ENCODE measurements around the gene PNPLA4. TPM values are rescaled to one million over a fixed set of nuclear protein-coding genes. Genes with fewer than 3 reads are reported as not detected.

The PNPLA4 gene
- 1 to 10 TPM; 3.4 to 8.3 (median 4.4) TPM for total RNA-seq (2021; fragmentation: NEBNext Ultra II Directional; extraction: Animal tissue kit (Norgen Biotek cat#: 25700))
- long read RNA-seq, transcript PNPLA4-201 (7 exons, 3,372 nt), result major isoform, 6 of 7 reads
- long read RNA-seq, partial matches to known transcripts, result 0 of 7 reads
- long read RNA-seq, other reads (novel, unspliced or antisense), result 1 of 7 reads

- no peaks in the 10 kb centered on the region for H3K9me3 Mint-ChIP-seq
- H3K36me3 Mint-ChIP-seq (ENCODE audit: low read depth), result no peaks in the 10 kb centered on the region
- DNase-seq, result peak; percentile 42
- H3K4me1 Mint-ChIP-seq (ENCODE audit: low read depth), result no peaks in the 10 kb centered on the region; the same call in 1 of the 2 replicates
- no peak for TF ChIP-seq CTCF (IDR thresholded peaks at IDR 0.05)
- H3K4me3 Mint-ChIP-seq, result peak within 1 kb of the TSS; percentile 87
- peak within 1 kb of the TSS; percentile 93 for H3K27ac Mint-ChIP-seq
- H3K27me3 Mint-ChIP-seq (ENCODE audit: insufficient read depth), result no peaks in the 10 kb centered on the region; the same call in 1 of the 2 replicates
These were observed at the start of gene PNPLA4 for GRCh38 chrX:7927259-7928167. Gene PNPLA4 (minus strand): TSS chrX:7927413. CDS start chrX:7926119, 1,294 bp downstream.

GRCh38 chrX:7972586-7972985 lies 45.4 kb upstream of the PNPLA4 start:
- no peaks in the 10 kb centered on the region for H3K36me3 Mint-ChIP-seq (ENCODE audit: low read depth)
- TF ChIP-seq CTCF (IDR thresholded peaks at IDR 0.05), result no peak
- no peaks in the 10 kb centered on the region for H3K9me3 Mint-ChIP-seq
- no peaks in the 10 kb centered on the region; the same call in 1 of the 2 replicates for H3K27me3 Mint-ChIP-seq (ENCODE audit: insufficient read depth)
- H3K4me3 Mint-ChIP-seq, result no peak overlapping the region
- no peak overlapping the region for H3K27ac Mint-ChIP-seq
- no peaks in the 10 kb centered on the region for H3K4me1 Mint-ChIP-seq (ENCODE audit: low read depth)
- no peak for DNase-seq

- no peak overlapping the region for H3K27ac Mint-ChIP-seq
- H3K9me3 Mint-ChIP-seq, result no peaks in the 10 kb centered on the region
- H3K36me3 Mint-ChIP-seq (ENCODE audit: low read depth), result no peaks in the 10 kb centered on the region
- no peak for TF ChIP-seq CTCF (IDR thresholded peaks at IDR 0.05)
- no peaks in the 10 kb centered on the region for H3K27me3 Mint-ChIP-seq (ENCODE audit: insufficient read depth)
- no peaks in the 10 kb centered on the region for H3K4me1 Mint-ChIP-seq (ENCODE audit: low read depth)
- H3K4me3 Mint-ChIP-seq, result no peak overlapping the region
- DNase-seq, result no peak
These were observed 43.2 kb upstream of the PNPLA4 start for GRCh38 chrX:7970428-7970827.

DNA sequence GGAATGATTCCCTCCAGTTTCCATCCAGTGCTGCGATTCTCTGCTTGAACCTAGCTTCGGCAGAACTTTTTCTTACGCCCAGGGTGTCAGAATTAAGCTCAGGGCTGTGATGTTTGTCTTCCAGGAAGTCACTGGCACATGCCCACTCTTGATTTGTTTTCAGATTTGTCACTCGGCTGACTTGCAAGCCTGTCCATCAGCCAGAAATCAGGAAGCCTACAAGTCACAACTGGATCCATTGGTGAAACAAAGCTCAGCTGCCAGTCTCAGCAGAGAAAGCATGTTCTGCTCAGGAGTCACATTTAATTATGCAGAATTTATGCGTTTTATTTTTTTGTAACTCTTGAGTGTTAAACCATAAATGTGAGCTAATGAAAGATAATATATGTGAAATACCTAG lies 38.2 kb upstream of the PNPLA4 start:
- Mint-ChIP-seq H3K27me3 (ENCODE audit: insufficient read depth) (peaks cover 2% of the 10 kb centered on the region; the same call in 1 of the 2 replicates), H3K27ac (no peak overlapping the region), H3K36me3 (ENCODE audit: low read depth) (peaks cover 4% of the 10 kb centered on the region; the same call in 1 of the 2 replicates), H3K4me1 (ENCODE audit: low read depth) (no peaks in the 10 kb centered on the region), H3K4me3 (no peak overlapping the region), H3K9me3 (no peaks in the 10 kb centered on the region)
- no peak for DNase-seq
- TF ChIP-seq CTCF (IDR thresholded peaks at IDR 0.05), result no peak

- Mint-ChIP-seq H3K27me3 (ENCODE audit: insufficient read depth) (peaks cover 6% of the 10 kb centered on the region), H3K36me3 (ENCODE audit: low read depth) (peaks cover 4% of the 10 kb centered on the region; the same call in 1 of the 2 replicates), H3K4me3 (no peak overlapping the region), H3K9me3 (no peaks in the 10 kb centered on the region), H3K4me1 (ENCODE audit: low read depth) (no peaks in the 10 kb centered on the region), H3K27ac (no peak overlapping the region)
- no peak for TF ChIP-seq CTCF (IDR thresholded peaks at IDR 0.05)
- no peak for DNase-seq
These were observed 33.0 kb upstream of the PNPLA4 start for GRCh38 chrX:7960246-7960645.
